SH-SY5Y (cell line): ENCODE measurements around the gene COBL.

Experiments used
- GATA2 ChIP-seq: IDR thresholded peaks from 2 replicates; pipeline ENCODE4 v1.6.1; 2011; ENCODE audit warnings: mild to moderate bottlenecking, low read depth, low read length
- GATA3 ChIP-seq: IDR thresholded peaks from 2 replicates; pipeline ENCODE4 v1.6.1; 2011; ENCODE audit warnings: low read depth, mild to moderate bottlenecking, low read length, moderate library complexity

- TF ChIP-seq GATA2 (no peak), GATA3 (no peak)
Measured at GRCh38 chr7:51318886-51319579, 2.4 kb upstream of the COBL start.
